GM21526 (cell line): ENCODE measurements around the gene AKT1.

Experiments
- ATAC-seq: cut with Tn5 transposase; IDR thresholded peaks from one replicate; pipeline ENCODE4 v1.9.1; 2021; ENCODE audit warnings: moderate library complexity; ENCODE audit not compliant: unreplicated experiment, low FRiP score

The AKT1 gene

DNA sequence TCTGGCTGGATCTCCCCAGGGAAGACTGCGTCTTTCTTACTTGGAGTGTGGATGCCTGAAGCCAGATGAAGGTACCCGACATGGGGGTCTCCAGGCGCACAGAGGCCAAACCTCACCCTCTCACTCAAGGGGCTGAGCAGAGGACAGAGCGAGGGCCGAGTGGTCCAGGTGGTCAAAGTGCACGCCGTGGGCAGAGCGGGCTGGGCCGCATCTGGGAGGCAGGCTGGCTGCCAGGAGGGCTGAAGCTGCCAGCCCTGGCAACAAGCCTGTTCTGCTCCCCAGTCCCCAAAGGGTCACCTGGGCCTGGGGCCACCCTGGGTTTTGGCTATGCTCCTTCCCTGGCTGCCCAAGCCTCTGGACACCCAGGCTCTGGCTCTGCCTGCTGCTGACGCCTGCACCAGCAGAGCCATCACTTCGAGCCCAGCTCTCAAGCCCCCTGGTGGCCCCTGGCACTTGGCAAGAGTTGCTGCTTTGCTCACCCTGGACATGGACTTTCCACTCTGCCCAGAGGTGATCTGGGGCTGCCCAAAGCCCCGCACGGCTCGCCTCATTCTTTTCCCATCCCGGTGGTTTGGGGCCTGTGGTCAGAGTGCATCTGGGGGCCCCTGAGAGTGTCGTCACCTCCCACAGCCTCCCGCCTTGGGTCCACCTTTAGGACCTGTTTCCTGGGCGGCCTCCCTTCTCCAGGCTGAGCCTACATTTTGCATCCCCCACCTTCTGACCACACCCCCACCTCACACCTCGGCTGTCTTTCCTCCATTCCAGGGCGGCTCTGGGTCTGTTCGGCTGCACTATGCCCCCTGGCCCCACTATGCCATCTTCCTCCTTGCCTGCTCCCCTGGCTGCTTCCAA, 68.7 kb downstream of the AKT1 start:
- ATAC-seq: no peak

DNA sequence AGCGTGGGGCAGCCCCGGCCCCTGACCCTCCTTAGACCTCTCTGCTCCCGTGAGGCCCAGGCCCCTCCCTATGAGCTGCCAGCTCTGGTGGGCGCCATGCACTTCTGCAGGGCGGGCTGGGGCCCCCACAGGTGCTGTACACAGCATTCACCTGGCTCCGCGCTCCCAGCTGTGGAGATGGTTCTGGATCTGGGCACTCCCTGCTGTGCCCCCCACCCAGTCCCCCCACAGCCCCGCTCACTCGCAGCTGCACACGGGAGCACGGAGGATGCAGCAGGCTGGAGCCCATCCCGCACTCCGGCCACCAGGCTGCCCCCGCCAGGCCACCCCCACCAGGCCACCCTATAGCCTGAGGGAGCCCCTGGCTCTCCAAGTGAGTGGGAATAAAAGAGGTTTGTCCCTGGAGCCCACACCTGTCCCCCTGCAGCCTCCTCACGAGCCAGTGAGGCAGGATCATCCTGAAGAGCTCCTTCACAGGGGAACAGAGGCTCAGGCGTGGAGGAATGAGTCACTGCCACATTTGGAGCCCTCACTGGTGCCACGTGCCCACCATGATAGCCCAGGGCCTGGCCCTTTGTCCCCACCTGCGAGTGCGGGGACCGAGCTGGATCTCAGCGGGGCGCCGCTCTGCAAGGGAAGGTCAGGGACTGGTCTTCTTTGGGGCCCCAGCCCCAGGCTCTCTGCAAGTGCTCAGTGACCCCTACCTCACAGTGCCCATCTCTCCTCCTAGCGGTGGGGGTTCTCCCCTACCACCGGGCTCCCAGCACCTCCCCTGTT, 69.6 kb downstream of the AKT1 start:
- ATAC-seq: no peak

DNA sequence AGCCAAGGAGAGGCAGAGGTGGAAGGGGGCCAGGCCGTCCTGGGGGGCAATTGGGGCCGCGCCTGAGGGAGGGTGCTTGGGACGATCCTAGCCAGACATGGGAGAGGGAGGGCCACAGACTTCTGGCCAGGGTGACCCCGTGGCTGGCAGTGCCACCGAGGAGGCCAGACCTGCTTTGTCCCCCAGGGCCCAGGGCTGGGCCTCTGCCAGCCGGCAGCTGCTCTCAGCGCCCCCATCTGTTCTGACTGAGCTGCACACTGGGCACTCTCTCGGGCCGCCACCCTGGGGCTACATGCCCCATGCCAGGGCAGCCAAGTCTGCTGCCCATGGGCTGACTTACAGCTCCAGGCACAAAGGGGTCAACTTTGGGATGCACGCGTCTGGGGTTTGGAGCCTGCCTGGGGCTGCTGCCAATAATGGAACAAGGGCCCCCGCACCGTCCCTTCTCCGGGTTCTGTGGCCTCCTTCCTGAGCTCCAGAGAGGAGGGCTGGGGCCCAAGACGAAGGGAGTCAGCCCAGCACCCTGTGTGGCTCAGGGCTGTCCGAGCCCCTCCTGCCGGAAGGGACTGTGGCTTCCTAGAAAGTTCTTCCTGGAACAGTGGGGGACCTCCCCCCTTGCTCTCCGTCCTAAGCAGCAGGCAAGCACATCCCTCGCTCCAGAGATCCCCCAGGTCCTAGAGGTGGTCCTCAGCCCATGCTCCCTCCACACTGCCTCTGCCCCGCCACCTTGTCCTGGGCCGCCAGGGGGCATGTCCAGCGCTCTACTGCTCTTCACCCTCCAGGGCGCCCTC, 70.4 kb downstream of the AKT1 start:
- ATAC-seq: no peak

DNA sequence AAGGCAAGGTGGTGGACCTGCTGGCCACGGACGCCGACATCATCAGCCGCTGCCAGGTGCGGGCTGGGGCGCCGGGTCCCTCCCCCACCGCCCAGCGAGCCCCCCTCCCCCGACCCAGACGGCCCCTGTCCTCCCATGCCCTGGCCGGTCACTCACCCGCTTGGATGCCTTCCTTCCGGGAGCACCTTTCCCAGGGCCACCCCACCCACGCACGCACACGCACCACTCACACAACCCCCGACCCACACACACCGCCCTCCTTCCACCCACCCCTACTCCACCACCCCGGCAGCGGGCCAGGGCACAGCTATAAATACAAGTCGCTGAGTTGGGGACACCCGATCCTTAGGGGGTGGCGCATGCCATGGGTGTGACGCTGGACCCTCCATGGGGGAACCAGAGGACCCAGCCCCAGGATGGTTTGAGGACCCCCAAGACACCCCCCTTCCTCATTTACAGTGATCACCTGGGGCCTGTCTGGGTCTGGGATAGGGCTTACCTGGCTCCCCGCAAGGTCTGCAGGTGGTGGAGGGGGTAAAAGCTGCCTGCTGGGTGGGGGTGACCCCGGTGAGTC, 71.1 kb downstream of the AKT1 start:
- ATAC-seq: peak; percentile 7

DNA sequence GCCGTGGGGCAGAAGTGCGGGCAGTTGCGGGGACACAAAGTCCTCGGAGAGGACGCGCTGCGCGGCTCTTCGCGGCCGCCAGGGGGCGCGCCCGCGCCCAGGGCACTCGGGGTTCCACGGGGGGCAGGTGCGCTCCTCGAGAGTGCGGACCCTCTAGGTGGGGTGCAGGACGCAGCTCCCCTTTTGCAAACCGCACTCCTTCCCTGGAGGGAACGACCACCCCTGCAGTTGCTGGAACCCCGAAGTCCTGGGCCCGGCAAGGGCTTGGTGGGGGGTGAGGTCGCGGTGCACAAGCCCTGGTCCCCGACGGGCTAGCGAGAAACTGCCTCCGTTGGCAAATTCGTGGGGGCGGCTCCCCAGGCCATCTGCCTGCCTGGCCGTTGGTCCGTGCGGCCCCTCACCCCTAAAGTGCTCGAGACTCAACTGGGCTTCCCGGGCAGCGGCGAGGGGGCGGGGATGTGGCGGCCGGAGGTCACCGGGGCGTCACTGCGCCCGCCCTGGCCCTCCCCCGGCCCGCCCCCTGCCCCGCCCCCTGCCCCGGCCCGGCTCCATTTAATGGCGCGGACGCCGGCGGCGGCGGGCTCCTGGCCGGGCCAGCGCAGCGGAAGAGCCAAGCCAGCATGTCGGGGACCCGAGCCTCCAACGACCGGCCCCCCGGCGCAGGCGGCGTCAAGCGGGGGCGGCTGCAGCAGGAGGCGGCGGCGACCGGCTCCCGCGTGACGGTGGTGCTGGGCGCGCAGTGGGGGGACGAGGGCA, 71.7 kb downstream of the AKT1 start, which contains the start of gene ADSS1:
TSS of gene ADSS1 (plus strand) at position 579 of the 756 bp plus-strand sequence. CDS start at position 621, 42 bp downstream.
- peak; percentile 49 for ATAC-seq

DNA sequence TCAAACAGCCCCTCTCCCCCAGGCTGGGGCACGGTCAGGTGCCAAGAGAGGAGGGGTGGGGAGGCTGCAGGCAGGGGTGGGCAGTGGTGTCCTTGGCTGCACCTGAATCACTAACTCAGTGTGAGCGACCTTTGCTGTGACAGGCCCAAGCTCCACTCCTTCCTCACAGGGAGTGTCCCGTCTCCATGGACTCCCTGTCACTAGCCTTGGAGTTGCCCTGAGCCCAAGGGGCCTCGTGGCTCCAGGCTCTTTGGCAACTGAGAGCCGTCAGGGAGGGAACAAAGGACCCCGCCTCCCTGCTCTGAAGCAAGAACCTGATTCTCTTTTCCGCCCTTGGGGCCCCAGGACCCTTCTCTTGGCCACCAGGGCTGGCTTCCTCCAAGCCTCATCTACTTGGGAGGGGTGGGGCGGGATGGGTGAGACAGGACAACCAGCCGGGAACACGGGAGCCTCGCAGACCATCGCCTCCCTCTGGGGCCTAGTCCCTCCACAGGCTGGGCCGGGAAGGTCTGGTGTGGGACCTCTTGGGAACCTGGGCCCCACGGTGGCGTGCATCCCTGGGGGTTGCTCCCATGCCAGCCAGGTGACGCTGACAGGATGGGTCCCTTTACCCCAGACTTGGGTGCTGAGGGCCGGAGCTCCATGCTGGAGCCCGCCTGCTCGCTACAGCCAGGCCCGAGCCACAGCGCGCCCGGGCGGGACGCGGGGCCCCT, 72.5 kb downstream of the AKT1 start:
- no peak for ATAC-seq

DNA sequence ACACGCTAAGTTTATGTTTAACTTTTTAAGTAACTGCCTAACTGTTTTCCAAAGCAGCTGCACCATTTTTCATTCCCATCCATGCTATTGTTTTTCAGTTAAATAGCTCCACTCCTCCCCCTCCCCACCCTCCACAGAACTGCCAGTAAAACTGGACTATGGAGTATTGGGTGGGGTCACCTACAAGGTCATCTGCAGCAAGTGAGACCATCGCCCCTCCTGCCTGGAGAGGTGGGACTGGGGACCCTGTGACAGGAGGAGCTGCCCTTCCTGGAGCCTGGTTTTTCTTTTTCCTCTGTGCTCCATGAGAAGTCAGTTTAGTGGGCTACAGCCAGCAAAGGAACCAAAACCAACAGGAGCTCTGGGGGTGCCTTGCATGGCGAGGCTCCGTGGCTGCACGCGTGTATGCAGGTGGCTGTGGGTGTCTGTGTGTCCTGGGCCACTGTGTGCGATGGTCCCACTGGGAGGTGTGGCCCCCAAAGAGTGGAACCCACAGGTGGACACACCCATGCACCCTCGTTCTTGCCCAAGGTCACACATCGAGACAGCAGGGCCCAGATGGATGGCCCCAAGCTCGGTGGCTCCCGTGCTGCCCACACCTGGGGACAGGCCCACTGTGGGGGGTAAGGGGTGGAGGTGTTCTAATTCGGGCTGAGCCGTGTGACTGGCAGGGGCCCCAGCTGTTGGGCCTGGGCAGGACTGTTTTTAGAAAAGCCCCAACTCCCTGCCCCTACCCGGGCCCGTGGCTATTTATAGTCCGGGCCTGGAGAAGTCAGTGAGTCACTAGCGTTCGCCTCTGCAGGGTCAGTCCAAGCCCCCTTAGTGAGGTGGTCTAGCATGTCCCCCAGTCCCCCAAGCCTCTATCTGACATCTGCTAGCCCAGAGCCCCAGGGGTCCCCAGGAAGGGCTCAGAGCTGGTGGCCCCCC, 73.8 kb downstream of the AKT1 start:
- ATAC-seq: no peak
